Stimulated activated CD4-positive, alpha-beta T cell treated with anti-CD3 and anti-CD28 coated beads, Interleukin-1b, Interleukin-23, amount 100 ng/mL, for 1 hour (primary cell): ENCODE results near the gene EFEMP2.

ENCODE experiments used
- DNase-seq, 2 donors: peaks; one replicate each; pipeline ENCODE4 v3.0.0-alpha.2; 2020; ENCODE audit warnings: low read depth in 2 of 2

Gene EFEMP2

GRCh38 chr11:65885231-65885630 is 12.6 kb upstream of the EFEMP2 start:
- no peak for DNase-seq

DNA sequence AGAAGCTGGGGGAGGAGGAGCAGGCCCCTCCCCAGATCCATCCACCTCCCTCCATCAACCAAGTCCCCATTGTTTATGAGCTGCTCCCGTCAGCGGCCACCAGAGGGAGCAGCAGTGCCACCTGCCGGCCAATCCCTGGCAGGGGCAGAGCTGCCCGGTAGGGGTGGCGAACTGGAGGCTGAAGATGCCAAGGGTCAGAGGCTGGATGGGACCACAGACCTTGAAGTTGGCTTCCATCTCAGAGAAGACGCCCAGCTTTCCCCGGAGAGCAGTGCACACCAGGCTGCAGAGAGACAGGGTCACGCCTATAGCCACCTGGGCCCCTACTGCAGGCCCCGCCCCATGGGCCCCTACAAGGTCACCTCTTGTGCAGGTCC is 12.1 kb upstream of the EFEMP2 start:
- DNase-seq, result peak; percentile 67 to 68

- DNase-seq, result no peak
These were observed 11.5 kb upstream of the EFEMP2 start for GRCh38 chr11:65883786-65884715.

- no peak for DNase-seq
These were observed 10.6 kb upstream of the EFEMP2 start for GRCh38 chr11:65883058-65883761.

DNA sequence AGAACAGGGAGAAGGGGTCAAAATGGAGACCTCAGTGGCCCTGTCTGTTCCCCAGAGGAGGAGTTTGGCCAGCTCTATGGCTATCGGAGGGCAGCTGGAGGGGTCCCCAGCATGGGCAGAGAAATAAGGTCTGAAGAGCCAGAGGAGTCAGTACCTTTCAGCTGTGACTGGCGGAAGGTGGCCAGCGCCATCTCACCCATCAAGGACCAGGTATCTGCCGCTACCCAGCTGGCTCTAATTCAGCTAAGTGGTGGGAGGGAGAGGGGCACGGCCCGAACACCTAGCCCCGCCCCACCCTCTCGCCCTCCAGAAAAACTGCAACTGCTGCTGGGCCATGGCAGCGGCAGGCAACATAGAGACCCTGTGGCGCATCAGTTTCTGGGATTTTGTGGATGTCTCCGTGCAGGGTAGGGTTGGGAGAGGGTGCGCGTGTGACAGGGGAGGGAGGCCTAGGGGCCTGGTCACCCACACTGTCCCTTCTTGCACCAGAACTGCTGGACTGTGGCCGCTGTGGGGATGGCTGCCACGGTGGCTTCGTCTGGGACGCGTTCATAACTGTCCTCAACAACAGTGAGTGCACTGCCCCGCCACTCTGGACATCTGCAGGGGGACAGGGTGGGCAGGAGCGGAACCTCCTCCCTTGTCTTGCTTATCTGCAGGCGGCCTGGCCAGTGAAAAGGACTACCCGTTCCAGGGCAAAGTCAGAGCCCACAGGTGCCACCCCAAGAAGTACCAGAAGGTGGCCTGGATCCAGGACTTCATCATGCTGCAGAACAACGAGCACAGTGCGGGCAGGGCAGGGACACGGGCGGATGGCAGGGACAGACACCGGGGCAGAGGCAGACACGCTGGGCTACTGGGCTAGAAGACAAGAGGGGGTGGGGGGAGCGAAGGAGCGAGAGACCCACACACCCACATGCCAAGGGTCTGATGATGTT is 9.8 kb upstream of the EFEMP2 start:
- no peak for DNase-seq

GRCh38 chr11:65880844-65881421 is 8.3 kb upstream of the EFEMP2 start:
- DNase-seq, result no peak

- no peak for DNase-seq
These were observed 7.4 kb upstream of the EFEMP2 start for GRCh38 chr11:65880027-65880426.

DNA sequence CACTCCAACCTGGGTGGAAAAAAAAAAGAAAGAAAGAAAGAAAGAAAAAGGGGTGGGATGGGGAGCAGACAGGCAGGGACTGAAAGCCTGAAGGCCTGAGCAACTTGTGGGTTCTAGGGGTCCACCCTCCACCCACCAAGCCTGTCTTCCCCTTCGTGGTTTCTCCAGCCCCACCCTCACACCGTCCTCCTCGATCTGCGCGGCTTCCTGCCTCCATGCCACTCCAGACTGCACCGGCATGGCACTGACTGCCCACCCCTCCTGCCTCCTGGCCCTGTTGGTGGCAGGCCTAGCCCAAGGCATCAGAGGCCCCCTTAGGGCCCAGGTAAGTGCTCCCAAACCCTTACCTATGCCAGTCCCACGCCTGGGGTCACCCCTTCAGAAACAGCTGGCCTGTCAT is 7.0 kb upstream of the EFEMP2 start, which contains the start of gene CTSW:
Gene CTSW (plus strand): TSS at position 221 of the 400 bp plus-strand sequence. CDS start 18 bp downstream, at position 239.
- DNase-seq, result no peak

- DNase-seq, result peak; percentile 94 to 96
These were observed 937 bp upstream of the EFEMP2 start for GRCh38 chr11:65873318-65874156.

DNA sequence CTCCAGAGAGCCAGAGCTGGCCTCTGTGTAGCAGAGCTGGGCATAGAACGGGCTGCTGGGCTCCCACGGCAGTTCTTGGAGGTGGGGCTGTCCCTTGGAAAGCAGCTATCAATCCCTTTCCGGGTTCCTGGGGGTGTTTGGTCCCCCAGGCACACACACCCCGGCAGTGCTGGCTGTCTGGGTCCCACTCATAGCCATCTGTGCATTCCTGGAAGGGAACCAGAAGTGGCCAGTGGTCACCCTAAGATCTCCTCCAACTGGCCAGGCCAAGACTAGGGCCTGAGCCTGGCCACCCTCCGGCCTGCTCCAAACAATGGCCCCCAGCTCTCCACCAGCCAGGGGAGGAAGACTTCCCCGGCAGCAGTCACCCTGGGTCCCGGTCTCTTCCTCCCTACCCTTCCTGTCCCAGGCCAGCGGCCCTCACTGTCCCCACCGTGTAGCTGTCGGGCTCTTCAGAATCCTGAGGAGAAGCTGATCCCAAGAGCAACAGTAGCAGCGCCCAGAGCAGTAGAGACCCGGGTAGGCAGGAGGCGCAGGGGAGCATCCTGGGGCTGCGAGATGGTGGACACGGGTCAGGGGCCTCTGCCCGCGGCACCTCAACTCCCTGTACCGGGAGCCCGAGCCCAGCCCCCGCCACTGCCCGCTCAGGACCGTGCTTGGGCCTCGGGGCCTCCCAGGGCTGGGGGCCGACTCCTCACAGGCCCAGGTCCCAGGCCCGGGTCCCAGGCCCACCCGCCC is 620 bp downstream of the EFEMP2 start:
- DNase-seq, result no peak

- no peak for DNase-seq
These were observed 1.6 kb downstream of the EFEMP2 start for GRCh38 chr11:65870706-65871681.

DNA sequence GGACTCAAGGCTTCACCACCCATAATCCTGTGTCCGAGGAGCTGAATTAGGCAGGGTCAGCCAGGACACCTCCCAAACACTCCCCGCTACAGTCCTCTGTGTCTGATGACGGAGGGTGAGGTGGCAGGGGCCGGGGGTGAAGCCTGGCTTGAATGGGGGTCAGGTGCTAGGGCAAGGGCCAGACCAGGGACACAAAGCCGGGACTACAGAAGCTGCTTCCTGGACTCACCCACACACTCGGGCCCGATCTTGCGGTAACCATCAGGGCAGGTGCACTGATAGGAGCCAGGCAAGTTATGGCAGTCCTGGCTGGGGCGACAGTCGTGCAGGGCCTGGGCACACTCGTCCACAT is 2.3 kb downstream of the EFEMP2 start:
- DNase-seq, result no peak

DNA sequence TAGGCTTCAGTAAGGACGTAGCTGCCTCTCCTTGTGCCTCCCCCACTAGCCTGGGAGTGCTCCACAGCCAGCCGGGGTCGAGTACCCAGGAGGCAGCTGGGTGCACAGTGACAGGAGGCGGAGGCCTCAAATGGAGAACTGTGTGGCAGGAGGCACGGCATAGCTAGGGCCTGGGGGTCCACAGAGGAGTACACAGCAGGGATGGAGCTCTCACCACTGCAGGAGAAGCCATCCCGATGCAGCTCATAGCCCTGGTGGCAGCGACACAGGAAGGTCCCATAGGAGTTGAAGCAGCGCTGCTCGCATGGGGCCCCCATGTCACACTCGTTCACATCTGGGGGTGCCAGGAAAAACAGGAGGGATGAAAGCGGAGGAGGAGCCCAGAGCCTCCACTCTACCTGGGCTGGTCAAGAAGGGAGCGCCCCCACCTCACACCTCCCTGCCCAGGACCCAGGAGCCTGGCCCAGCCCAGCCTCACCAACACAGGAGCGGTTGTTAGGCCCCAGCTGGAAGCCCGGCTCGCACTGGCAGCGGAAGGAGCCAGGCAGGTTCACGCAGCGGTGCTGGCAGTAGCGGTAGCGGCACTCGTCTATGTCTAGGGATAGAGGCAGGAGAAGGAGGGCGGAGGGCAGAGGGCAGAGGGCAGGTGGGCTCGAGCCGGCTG is 2.8 kb downstream of the EFEMP2 start:
- DNase-seq, result no peak

- no peak for DNase-seq
These were observed 3.7 kb downstream of the EFEMP2 start for GRCh38 chr11:65868907-65869306.

DNA sequence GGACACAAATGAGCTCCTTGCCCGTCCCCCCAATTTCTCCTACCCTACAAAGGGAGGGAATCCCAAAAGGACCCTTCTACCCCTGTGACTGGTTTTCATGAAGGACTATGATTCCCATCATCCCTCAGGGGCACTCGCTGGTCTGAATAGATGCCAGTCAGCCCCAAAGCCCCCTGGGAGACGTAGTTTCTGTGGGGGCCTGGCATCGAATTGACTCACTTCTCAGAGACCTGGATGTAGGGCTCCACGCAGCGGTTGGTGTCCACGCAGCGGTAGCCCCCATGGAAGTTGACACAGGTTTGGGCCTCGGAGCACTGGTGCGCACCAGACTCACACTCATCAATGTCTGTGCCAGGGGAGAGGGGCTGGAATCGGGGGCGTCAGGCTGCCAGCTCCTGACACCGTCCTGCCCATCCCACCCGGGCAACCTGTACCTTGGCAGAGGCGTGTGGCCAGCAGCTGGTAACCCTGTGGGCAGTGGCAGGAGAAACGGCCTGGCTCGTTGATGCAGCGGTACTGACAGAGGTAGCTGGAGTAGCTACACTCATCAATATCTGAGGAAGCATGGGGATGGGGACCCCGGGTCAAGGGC is 4.4 kb downstream of the EFEMP2 start:
- no peak for DNase-seq

GRCh38 chr11:65867284-65868071 is 5.1 kb downstream of the EFEMP2 start:
- no peak for DNase-seq
